Astrocyte (in vitro differentiated cells and primary cell): ENCODE measurements around the gene ZFR2. TPM values are rescaled to one million over a fixed set of nuclear protein-coding genes. Genes with fewer than 3 reads are reported as not detected.

Experiments used
- DNase-seq: peaks from one replicate; pipeline ENCODE4 v3.0.0-alpha.2; 2010; ENCODE audit warnings: low read depth
- FAIRE-seq: peaks from 2 replicates; lab custom pipeline; 2011; peaks lifted over from hg19 to GRCh38; lab: Jason Lieb, UNC
- H2AFZ ChIP-seq: 2 replicates; pipeline ENCODE4 v1.6.0; 2012; ENCODE audit warnings: low read depth, low read length, inconsistent platforms
- H3K27ac ChIP-seq: 2 replicates; pipeline ENCODE4 v1.5.1; 2011; ENCODE audit warnings: low read depth, low read length, inconsistent platforms
- H3K27me3 ChIP-seq: 2 replicates; pipeline ENCODE4 v1.6.0; 2011; ENCODE audit warnings: low read length, inconsistent platforms; ENCODE audit not compliant: insufficient read depth
- H3K36me3 ChIP-seq: 2 replicates; pipeline ENCODE4 v1.5.1; 2011; ENCODE audit warnings: low read length, inconsistent platforms; ENCODE audit not compliant: insufficient read depth
- H3K4me1 ChIP-seq: 2 replicates; pipeline ENCODE4 v1.5.1; 2011; ENCODE audit warnings: low read length, inconsistent platforms; ENCODE audit not compliant: insufficient read depth
- H3K4me2 ChIP-seq: 2 replicates; pipeline ENCODE4 v1.6.0; 2012; ENCODE audit warnings: low read length, inconsistent platforms
- H3K4me3 ChIP-seq: 2 replicates; pipeline ENCODE4 v1.5.1; 2011; ENCODE audit warnings: low read depth, mild to moderate bottlenecking, low read length, inconsistent platforms; ENCODE audit not compliant: insufficient read depth
- H3K79me2 ChIP-seq: 2 replicates; pipeline ENCODE4 v1.6.0; 2012; ENCODE audit warnings: mild to moderate bottlenecking, low read length, inconsistent platforms; ENCODE audit not compliant: insufficient read depth
- H3K9ac ChIP-seq: 2 replicates; pipeline ENCODE4 v1.6.0; 2012; ENCODE audit warnings: mild to moderate bottlenecking, low read length, inconsistent platforms
- H3K9me3 ChIP-seq: 2 replicates; pipeline ENCODE4 v1.5.1; 2012; ENCODE audit warnings: low read depth, mild to moderate bottlenecking, low read length, inconsistent platforms; ENCODE audit not compliant: insufficient read depth
- H4K20me1 ChIP-seq: 2 replicates; pipeline ENCODE4 v1.6.0; 2012; ENCODE audit warnings: low read length, inconsistent platforms; ENCODE audit not compliant: insufficient read depth
- H3K27ac Mint-ChIP-seq: one replicate; pipeline ENCODE4 v1.8.0; 2021; ENCODE audit warnings: mild to moderate bottlenecking, mixed read lengths; ENCODE audit not compliant: unreplicated experiment
- H3K27me3 Mint-ChIP-seq: one replicate; pipeline ENCODE4 v1.8.0; 2021; ENCODE audit warnings: low read depth, mixed read lengths; ENCODE audit not compliant: unreplicated experiment
- H3K36me3 Mint-ChIP-seq: one replicate; pipeline ENCODE4 v1.8.0; 2021; ENCODE audit warnings: low read depth, mixed read lengths; ENCODE audit not compliant: unreplicated experiment
- H3K4me1 Mint-ChIP-seq: one replicate; pipeline ENCODE4 v1.8.0; 2021; ENCODE audit warnings: low read depth, mixed read lengths; ENCODE audit not compliant: unreplicated experiment
- H3K4me3 Mint-ChIP-seq: one replicate; pipeline ENCODE4 v1.8.0; 2021; ENCODE audit warnings: mild to moderate bottlenecking, moderate library complexity, mixed read lengths; ENCODE audit not compliant: unreplicated experiment
- H3K9me3 Mint-ChIP-seq: one replicate; pipeline ENCODE4 v1.8.0; 2021; ENCODE audit warnings: mild to moderate bottlenecking, mixed read lengths; ENCODE audit not compliant: unreplicated experiment
- CTCF ChIP-seq: IDR thresholded peaks from 2 replicates; pipeline ENCODE4 v1.5.1; 2011; ENCODE audit warnings: low read depth, mild to moderate bottlenecking, inconsistent platforms, low read length, moderate library complexity; ENCODE audit not compliant: insufficient read depth
- EZH2 ChIP-seq: IDR thresholded peaks from 2 replicates; pipeline ENCODE4 v1.6.1; 2012; ENCODE audit warnings: mild to moderate bottlenecking, low read length, inconsistent platforms; ENCODE audit not compliant: insufficient read depth
- total RNA-seq: library from RNA; stranded (reverse); gene quantifications from 2 replicates; pipeline ENCODE4 v1.2.1, GENCODE V29; 2021

Gene ZFR2
- total RNA-seq, 1 donor from 2014 or later: 2.0 TPM

GRCh38 chr19:3836887-3837286 is 32.0 kb downstream of the ZFR2 start:
- Mint-ChIP-seq H3K9me3 (peaks cover 10% of the 10 kb centered on the region), H3K36me3 (peaks cover 2% of the 10 kb centered on the region), H3K27me3 (peaks cover 35% of the 10 kb centered on the region), H3K4me3 (no peak overlapping the region), H3K4me1 (no peaks in the 10 kb centered on the region), H3K27ac (no peak overlapping the region)
- Histone ChIP-seq H3K4me3 (no peak overlapping the region), H2AFZ (no peak overlapping the region), H3K4me1 (no peaks in the 10 kb centered on the region), H3K9me3 (peaks cover 10% of the 10 kb centered on the region), H3K4me2 (no peak overlapping the region), H3K79me2 (no peaks in the 10 kb centered on the region), H3K27ac (no peak overlapping the region), H3K27me3 (peaks cover 7% of the 10 kb centered on the region), H3K9ac (no peak overlapping the region), H4K20me1 (no peaks in the 10 kb centered on the region), H3K36me3 (no peaks in the 10 kb centered on the region)
- TF ChIP-seq CTCF: no peak
- no peak for TF ChIP-seq EZH2
- DNase-seq (no peak), FAIRE-seq (no peak)

GRCh38 chr19:3835055-3835435 is 33.8 kb downstream of the ZFR2 start:
- Mint-ChIP-seq H3K36me3 (peaks cover 2% of the 10 kb centered on the region), H3K27me3 (peaks cover 40% of the 10 kb centered on the region)
- no peak for DNase-seq

More at GRCh38 chr19:3835055-3835435, 33.8 kb downstream of the ZFR2 start:
- Histone ChIP-seq H3K27ac (no peak overlapping the region), H3K9me3 (peaks cover 10% of the 10 kb centered on the region), H3K27me3 (peaks cover 10% of the 10 kb centered on the region), H3K4me2 (no peak overlapping the region), H4K20me1 (no peaks in the 10 kb centered on the region), H3K79me2 (no peaks in the 10 kb centered on the region), H2AFZ (no peak overlapping the region), H3K9ac (no peak overlapping the region), H3K4me1 (no peaks in the 10 kb centered on the region), H3K4me3 (no peak overlapping the region), H3K36me3 (no peaks in the 10 kb centered on the region)
- Mint-ChIP-seq H3K27ac (no peak overlapping the region), H3K4me3 (no peak overlapping the region), H3K4me1 (no peaks in the 10 kb centered on the region), H3K9me3 (peaks cover 10% of the 10 kb centered on the region)
- TF ChIP-seq CTCF: no peak
- no peak for TF ChIP-seq EZH2
- no peak for FAIRE-seq
